Nephron (organoid): ENCODE data around the gene NSG2.

ENCODE experiments used
- H3K27ac Mint-ChIP-seq, 3 experiments: 2 replicates each; pipeline ENCODE4 v1.8.0; 2020; ENCODE audit warnings: mixed read lengths in 3 of 3, mild to moderate bottlenecking in 2 of 3, moderate library complexity in 1 of 3
- H3K27me3 Mint-ChIP-seq: 2 replicates; pipeline ENCODE4 v1.8.0; 2021; ENCODE audit warnings: low read depth, mild to moderate bottlenecking, moderate library complexity, mixed read lengths
- H3K36me3 Mint-ChIP-seq: 2 replicates; pipeline ENCODE4 v1.8.0; 2020; ENCODE audit warnings: low read depth, mixed read lengths
- H3K4me1 Mint-ChIP-seq: 2 replicates; pipeline ENCODE4 v1.8.0; 2020; ENCODE audit warnings: mixed read lengths
- H3K4me3 Mint-ChIP-seq, 3 experiments: 2 replicates each; pipeline ENCODE4 v1.8.0; 2020; ENCODE audit warnings: mild to moderate bottlenecking in 3 of 3, mixed read lengths in 3 of 3, moderate library complexity in 2 of 3
- H3K9me3 Mint-ChIP-seq: 2 replicates; pipeline ENCODE4 v1.8.0; 2020; ENCODE audit warnings: mixed read lengths
- TF ChIP-seq, protein P1 (sequence below), 3 experiments: fragments of 200-600 bp; sonication (generic); IDR thresholded peaks; one replicate each; pipeline ENCODE4 v1.5.0; 2021; ENCODE audit warnings: antibody characterized with exemption in 3 of 3; ENCODE audit not compliant: unreplicated experiment in 3 of 3

The NSG2 gene

DNA sequence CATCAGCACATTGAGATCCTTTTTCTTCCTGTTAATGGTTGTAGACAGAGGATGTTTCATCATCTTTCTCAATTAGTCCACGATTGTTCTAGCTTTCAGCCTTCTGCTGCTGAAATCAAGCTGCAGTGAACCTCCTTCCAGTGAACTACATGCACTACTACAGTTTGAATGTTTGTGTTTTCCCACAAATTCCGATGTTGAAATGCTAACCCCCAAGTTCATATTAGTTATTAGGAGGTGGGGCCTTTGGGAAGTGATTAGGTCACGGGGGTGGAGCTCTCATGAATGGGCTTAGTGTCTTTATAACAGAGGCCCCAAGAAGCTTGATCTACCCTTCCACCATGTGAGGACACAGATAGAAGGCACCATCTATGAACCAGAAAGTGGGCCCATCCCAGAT is 32.9 kb downstream of the NSG2 start:
- TF ChIP-seq, protein P1, sequence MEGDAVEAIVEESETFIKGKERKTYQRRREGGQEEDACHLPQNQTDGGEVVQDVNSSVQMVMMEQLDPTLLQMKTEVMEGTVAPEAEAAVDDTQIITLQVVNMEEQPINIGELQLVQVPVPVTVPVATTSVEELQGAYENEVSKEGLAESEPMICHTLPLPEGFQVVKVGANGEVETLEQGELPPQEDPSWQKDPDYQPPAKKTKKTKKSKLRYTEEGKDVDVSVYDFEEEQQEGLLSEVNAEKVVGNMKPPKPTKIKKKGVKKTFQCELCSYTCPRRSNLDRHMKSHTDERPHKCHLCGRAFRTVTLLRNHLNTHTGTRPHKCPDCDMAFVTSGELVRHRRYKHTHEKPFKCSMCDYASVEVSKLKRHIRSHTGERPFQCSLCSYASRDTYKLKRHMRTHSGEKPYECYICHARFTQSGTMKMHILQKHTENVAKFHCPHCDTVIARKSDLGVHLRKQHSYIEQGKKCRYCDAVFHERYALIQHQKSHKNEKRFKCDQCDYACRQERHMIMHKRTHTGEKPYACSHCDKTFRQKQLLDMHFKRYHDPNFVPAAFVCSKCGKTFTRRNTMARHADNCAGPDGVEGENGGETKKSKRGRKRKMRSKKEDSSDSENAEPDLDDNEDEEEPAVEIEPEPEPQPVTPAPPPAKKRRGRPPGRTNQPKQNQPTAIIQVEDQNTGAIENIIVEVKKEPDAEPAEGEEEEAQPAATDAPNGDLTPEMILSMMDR (IDR thresholded peaks at IDR 0.05; ENCODE audit: unreplicated experiment in 3 of 3) = no peak
- Mint-ChIP-seq H3K4me3 (no peak overlapping the region), H3K36me3 (no peaks in the 10 kb centered on the region), H3K9me3 (no peaks in the 10 kb centered on the region), H3K27me3 (peaks cover 13% of the 10 kb centered on the region), H3K4me1 (no peaks in the 10 kb centered on the region), H3K27ac (no peak overlapping the region)

DNA sequence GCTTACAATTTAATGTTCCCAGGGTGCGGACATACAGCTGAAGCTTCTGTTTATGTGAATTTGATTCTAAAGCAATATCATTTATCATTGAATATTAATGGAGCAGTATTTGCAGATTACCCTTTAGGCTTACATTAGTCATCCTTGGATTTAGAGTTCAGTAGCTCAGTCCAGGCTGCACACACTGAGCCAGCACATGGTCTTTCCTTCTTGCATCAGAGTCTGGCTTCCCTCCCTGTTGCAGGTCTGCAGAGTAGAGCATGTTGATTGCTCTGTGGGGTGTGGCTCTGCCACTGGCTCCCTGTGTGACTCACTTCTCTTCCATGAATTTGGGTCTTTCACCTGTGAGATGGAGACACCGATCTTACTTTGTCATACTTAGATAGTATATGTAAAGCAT is 36.8 kb downstream of the NSG2 start:
- H3K27ac Mint-ChIP-seq = no peak overlapping the region
- no peaks in the 10 kb centered on the region for H3K9me3 Mint-ChIP-seq
- TF ChIP-seq, protein P1 (IDR thresholded peaks at IDR 0.05; ENCODE audit: unreplicated experiment in 3 of 3) = no peak
- no peaks in the 10 kb centered on the region for H3K36me3 Mint-ChIP-seq
- peaks cover 13% of the 10 kb centered on the region for H3K27me3 Mint-ChIP-seq
- H3K4me1 Mint-ChIP-seq = no peaks in the 10 kb centered on the region
- H3K4me3 Mint-ChIP-seq = no peak overlapping the region

DNA sequence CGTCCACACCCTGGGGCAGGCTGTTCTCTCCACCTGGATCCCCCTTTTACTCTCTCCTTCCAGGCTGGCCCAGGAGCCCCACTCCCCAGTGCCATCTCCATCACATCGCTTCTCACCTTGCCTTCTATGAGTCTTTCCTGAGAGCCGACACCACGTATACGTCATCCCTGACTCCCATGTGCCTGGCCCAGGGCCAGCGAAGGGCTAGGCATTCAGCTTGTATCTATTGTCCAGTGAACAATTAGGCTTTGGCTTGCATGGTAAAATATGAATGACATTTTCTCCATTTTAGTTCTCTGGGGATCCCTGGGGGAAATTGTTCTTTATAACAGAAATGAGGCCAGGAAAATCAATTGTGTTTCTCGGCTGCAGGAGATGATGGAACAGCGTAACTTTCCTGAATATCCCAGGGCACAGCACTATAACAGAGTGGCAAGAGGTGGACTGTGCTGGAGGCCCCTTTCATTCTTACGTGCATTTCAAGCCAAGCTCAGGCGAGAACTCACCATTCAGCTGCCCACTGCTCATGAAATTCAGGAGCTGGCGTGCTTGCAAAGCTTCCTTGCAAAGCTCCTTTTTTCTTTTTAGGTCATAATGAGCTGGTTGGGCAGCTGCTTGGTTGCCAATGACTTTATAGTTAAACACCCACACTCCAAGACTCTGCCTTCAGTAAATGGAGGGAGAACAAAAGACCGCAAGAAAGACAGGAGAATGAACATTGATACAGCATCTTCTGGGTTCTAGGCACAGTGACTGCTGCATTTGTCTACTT is 37.7 kb downstream of the NSG2 start:
- Mint-ChIP-seq H3K4me3 (no peak overlapping the region), H3K27ac (no peak overlapping the region), H3K9me3 (no peaks in the 10 kb centered on the region), H3K27me3 (peaks cover 10% of the 10 kb centered on the region), H3K36me3 (no peaks in the 10 kb centered on the region), H3K4me1 (no peaks in the 10 kb centered on the region)
- TF ChIP-seq, protein P1 (IDR thresholded peaks at IDR 0.05; ENCODE audit: unreplicated experiment in 3 of 3) = no peak

DNA sequence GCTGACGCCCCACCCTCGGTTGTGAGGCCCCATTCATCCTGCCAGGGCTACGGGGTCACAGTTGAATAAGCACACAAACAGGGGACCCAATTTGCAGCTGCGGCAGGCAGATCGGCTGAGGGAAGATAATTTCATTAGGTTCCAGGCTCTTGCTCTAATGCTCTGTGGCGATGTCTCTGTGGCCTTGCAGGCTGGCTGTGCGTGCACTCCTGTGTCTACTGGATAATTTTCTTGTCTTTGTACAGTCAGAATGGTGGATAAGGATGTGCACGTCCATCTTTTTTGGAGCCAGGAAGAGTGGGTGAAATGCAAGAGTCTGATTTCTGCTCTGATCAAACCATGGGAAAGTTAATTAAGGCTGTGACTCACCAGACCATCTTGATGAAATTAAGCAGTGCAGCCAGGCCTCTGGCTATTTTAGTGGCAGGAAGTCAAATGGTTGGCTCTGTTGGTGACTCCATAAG is 39.2 kb downstream of the NSG2 start:
- H3K36me3 Mint-ChIP-seq = no peaks in the 10 kb centered on the region
- TF ChIP-seq, protein P1 (IDR thresholded peaks at IDR 0.05; ENCODE audit: unreplicated experiment in 3 of 3) = no peak
- no peaks in the 10 kb centered on the region for H3K4me1 Mint-ChIP-seq
- no peak overlapping the region for H3K27ac Mint-ChIP-seq
- no peak overlapping the region for H3K4me3 Mint-ChIP-seq
- H3K27me3 Mint-ChIP-seq = peaks cover 4% of the 10 kb centered on the region
- no peaks in the 10 kb centered on the region for H3K9me3 Mint-ChIP-seq

DNA sequence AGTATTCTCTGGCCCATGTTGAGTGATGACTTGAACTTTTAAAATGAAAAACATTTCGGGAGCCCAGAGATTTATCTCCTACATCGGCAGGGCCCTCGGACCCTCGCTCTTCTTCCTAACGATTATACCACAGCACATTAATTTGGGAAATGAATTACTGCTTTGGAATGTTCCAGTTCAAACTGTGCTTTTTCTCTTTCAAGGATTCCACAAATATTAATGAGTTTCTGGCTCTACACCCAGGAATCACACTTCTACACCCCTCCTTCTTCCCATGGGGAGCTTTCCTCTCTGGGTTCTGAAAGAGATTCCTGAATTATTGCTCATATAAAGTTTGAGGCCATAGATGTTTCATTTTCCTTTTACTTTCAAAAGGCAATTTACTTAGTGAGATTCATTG is 41.2 kb downstream of the NSG2 start:
- TF ChIP-seq, protein P1 (IDR thresholded peaks at IDR 0.05; ENCODE audit: unreplicated experiment in 3 of 3) = no peak
- no peak overlapping the region for H3K4me3 Mint-ChIP-seq
- no peaks in the 10 kb centered on the region for H3K36me3 Mint-ChIP-seq
- H3K4me1 Mint-ChIP-seq = peaks cover 6% of the 10 kb centered on the region
- no peaks in the 10 kb centered on the region for H3K9me3 Mint-ChIP-seq
- peaks cover 4% of the 10 kb centered on the region for H3K27me3 Mint-ChIP-seq
- H3K27ac Mint-ChIP-seq = no peak overlapping the region

DNA sequence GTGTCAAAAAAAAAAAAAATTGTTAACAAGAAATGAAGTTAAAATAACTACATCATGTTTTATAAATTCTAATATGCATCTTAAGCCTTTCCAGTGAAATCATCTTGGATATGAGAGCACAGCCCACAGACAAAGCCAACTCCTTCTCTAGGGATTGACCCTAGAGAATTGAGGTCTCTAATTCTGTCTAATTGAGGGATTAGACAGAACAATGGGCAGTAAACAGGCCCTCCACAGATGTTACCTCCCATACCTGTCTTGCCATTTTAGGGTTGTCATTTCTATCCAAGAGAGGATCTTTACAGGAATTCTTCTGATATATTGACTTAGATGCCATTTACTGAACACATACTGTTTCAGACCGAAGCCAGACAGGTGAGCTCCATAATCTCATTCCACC is 42.3 kb downstream of the NSG2 start:
- TF ChIP-seq, protein P1 (IDR thresholded peaks at IDR 0.05; ENCODE audit: unreplicated experiment in 3 of 3) = no peak
- peaks cover 6% of the 10 kb centered on the region for H3K4me1 Mint-ChIP-seq
- H3K4me3 Mint-ChIP-seq = no peak overlapping the region
- no peaks in the 10 kb centered on the region for H3K9me3 Mint-ChIP-seq
- H3K27me3 Mint-ChIP-seq = peaks cover 4% of the 10 kb centered on the region
- no peaks in the 10 kb centered on the region for H3K36me3 Mint-ChIP-seq
- H3K27ac Mint-ChIP-seq = no peak overlapping the region
